ENCODE data around the gene FGF14.

GRCh38 chr13:102203718-102204117, 198.1 kb downstream of the FGF14 start:
- TF ChIP-seq, protein P1, sequence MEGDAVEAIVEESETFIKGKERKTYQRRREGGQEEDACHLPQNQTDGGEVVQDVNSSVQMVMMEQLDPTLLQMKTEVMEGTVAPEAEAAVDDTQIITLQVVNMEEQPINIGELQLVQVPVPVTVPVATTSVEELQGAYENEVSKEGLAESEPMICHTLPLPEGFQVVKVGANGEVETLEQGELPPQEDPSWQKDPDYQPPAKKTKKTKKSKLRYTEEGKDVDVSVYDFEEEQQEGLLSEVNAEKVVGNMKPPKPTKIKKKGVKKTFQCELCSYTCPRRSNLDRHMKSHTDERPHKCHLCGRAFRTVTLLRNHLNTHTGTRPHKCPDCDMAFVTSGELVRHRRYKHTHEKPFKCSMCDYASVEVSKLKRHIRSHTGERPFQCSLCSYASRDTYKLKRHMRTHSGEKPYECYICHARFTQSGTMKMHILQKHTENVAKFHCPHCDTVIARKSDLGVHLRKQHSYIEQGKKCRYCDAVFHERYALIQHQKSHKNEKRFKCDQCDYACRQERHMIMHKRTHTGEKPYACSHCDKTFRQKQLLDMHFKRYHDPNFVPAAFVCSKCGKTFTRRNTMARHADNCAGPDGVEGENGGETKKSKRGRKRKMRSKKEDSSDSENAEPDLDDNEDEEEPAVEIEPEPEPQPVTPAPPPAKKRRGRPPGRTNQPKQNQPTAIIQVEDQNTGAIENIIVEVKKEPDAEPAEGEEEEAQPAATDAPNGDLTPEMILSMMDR (IDR thresholded peaks at IDR 0.05): no peak
- TF ChIP-seq POLR2AphosphoS5 (IDR thresholded peaks at IDR 0.05) (no peak), EP300 (IDR thresholded peaks at IDR 0.05; ENCODE audit: low read depth) (no peak), POLR2A (IDR thresholded peaks at IDR 0.05) (no peak)
